H4 (cell line): ENCODE measurements around the gene NELL1. TPM values are rescaled to one million over a fixed set of nuclear protein-coding genes. Genes with fewer than 3 reads are reported as not detected.

ENCODE experiments used
- DNase-seq: peaks from one replicate; pipeline ENCODE4 v3.0.0-alpha.2; 2015; ENCODE audit warnings: low spot score
- total RNA-seq: library from RNA; depleted of rRNA; stranded (reverse); fragments of >200 nt; shearing (Covaris generic); gene quantifications from 2 replicates; pipeline ENCODE4 v1.2.3, GENCODE V29; 2014

The NELL1 gene
- total RNA-seq, 1 experiment from 2014 or later: 0.02 TPM

- no peak for DNase-seq
Measured at GRCh38 chr11:21412652-21413383, 743.4 kb downstream of the NELL1 start.

DNA sequence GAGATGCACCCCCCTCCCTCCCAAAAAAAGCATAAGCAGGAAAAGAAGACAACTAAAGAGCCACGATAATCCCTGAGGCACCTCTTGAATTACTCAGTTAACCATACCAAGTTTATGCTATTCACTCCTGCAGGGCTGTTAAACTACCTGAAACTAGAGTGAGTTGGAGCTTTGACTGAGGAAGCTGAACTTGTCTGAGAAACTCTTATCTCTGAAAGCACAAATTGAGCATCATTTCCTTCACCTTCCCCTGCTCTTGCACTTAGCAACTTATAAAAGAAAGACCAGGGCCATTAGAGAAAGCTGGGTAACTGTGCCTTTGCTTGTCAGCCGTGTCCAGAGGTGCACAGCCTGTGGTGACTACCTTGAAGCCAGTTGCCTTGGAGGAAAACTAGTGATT lies 745.6 kb downstream of the NELL1 start:
- no peak for DNase-seq

GRCh38 chr11:21415606-21416005 lies 746.2 kb downstream of the NELL1 start:
- no peak for DNase-seq

- no peak for DNase-seq
Measured at GRCh38 chr11:21421711-21422329, 752.4 kb downstream of the NELL1 start.

DNA sequence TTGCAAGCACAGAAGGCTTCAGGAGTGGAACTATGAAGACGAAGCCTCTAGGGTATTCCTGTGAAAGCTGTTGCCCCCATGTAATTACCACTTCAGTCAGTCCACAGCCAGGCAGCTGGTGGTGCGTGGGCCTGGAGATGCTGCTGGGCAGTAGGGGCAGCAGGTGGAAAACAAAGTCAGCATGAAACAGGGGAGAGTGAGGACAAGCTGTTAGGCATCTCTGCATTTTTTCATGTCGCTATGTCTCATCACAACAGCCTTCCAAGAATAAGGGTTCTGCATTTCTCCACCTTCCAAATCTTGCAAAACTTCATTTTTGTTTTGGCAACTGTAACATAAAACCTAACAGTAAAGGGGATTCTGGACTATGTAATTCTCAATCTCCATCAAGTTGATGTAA lies 757.5 kb downstream of the NELL1 start:
- DNase-seq: no peak

DNA sequence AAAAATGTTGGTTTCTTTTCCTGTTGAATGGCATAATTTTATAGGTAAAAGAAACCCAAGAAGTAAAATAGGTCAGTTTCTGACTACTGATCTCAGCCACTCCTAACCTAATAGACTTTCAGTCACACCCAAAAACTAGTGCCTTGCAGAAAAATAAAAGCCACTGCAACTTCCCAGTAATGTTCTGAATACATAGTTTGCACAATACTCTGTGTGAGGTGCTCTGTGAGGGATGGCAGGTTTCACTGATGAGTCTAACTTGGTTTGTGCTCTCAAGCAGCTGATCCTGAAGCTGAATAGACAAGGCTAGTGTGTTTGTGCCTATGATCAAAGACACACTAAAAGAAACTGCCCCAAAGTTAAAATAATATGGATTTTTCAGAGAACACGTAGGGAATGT lies 758.3 kb downstream of the NELL1 start:
- DNase-seq: no peak

DNA sequence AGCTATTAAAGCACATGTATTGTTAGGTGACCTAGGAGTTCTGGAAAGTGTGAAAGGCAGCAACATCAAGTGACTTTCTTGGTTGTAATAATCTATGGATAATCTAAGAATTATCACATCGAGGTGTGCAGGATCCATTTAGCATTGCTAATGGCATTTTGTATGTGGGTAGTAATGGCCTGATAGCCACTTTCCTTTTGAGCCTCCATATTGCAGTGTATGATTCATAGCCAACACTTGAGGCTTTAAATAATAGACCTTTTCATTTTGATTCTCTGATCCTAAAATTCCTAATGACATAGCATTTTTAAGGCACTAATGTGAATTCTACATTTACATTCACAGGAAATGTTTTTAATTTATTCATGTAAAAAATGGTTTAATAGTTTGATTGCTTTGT lies 759.4 kb downstream of the NELL1 start:
- no peak for DNase-seq

DNA sequence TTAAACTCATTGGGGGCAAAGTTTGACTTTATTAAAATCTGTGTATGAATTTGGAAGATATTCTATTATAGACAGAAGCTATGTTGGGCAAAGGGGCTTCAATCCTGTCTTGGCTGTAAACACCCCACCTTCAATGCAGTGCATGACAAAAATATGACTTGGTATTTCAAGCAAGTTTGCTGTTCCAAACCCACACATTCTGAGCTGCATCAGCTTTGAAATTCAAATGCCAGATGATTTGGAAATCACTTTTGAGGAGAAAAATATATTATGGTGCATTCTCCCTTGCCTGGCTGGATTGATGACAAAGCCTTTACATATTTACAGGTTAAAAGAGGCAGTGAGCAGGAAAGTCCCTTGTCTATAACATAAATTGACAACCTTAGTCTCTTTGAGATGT lies 760.0 kb downstream of the NELL1 start:
- DNase-seq: no peak

- no peak for DNase-seq
Measured at GRCh38 chr11:21430537-21430936, 761.2 kb downstream of the NELL1 start.

DNA sequence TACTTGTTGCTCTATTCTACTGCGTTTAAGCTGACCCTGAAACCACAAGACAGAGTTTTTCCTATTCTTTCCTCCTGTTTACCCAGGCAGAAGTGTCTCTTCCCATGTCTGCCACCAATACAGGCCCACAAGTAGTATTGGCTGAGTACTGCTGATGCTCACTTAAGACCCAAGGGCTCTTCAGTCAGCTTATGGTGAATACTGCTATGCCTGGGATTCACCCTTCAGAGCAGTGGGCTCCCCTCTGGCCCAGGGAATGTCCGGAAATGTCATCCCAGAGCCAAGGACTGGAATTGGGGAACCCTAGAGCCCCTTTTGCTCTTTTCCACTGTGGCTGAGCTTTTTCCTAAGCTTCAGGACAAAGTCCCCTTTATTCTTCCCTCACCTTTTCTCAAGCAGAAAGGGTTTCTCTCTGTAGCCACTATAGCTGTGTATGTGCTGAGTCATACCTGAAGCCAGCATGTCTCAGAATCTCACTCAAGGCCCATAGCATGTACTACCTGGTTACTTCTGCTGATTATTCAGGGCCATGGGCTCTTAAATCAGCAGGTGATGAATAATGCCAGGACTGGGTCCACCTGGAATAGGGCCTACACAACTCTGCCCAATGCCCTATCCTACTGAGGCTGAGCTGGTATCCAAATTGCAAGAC lies 777.7 kb downstream of the NELL1 start:
- no peak for DNase-seq

- DNase-seq: no peak
Measured at GRCh38 chr11:21447871-21448270, 778.5 kb downstream of the NELL1 start.

DNA sequence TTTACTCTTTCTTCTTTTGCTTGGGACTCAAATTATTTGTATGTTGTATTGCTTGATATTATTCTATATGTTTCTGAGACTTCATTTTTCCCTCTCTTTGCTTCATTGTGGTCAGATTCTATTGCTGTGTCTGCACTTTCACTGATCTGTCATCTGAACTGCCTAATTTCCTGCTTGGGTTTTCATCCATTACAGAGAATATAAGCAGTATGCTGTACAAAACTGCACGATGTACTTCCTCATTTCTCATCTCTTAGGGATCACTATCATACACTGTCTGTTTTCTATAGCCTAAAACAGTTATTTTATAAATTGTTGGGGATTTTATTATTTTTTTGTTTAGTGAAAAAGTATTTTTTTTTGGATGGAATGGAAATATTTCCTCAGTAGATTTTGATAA lies 786.8 kb downstream of the NELL1 start:
- no peak for DNase-seq

GRCh38 chr11:21460082-21460481 lies 790.7 kb downstream of the NELL1 start:
- DNase-seq: no peak

DNA sequence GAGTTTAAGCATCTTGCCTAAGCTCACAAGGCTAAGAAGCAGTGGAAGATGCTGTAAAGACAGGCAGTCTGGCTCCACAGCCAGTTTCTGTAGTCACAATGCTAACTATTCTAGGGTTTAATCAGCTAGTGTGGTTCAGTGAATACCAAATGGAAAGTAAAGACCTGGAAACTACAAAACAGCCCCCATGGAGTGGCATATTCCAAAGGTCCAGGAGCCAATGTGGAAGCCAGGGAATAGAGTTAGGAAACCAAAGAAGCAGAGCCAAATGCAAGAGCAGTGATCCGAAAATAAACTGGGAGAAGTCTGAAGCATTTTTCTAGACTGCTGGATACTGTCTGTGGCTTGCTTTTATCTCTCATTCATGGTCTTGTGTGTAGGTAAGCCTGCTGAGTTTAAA lies 792.3 kb downstream of the NELL1 start:
- no peak for DNase-seq

DNA sequence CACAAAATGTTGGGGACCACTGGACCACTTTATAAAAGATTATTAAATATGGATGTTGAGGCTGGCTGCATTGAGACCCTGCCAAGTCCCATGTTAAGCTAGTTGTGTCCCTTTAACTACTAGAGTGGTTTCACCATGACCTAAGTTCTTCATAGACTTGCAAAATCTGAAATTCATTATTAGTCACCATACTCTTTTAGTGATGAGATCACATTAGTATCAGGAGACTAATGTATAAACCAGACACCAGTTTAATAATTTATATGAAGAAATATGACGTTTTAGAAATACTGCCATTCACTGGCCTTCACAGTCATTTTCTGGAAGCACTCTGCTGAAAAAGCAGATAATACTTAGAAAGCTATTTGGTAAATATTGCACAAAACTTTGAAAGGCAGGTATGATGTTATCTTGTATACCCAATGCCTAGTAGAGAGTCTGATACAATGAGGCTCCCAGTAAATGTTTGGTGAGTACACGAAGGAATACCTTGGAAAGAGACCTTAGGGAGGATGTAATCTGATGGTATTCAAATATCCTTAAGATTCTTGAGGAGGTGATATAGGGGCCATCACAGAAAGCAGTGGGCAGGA lies 795.3 kb downstream of the NELL1 start:
- no peak for DNase-seq

GRCh38 chr11:21465203-21465602 lies 795.8 kb downstream of the NELL1 start:
- DNase-seq: no peak

- DNase-seq: no peak
Measured at GRCh38 chr11:21465920-21466319, 796.5 kb downstream of the NELL1 start.

DNA sequence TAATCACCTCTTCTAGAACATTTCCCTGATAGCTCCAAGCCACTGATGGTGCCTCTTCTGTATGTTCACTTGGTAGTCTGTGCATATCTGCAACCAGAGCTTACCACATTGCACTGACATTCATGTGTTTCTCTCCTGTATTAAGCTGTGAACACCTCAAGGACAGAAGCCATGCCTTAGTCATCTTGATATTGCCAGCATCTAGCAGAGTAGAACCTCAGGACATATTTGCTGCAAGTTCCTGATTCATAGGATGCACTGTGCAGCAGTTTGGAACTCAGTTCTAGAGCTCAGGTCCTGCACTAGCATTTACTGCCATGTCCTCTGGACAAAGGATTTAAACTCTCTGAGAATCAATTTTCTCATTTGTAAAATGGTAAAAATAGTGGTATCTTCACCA lies 801.1 kb downstream of the NELL1 start:
- no peak for DNase-seq

- no peak for DNase-seq
Measured at GRCh38 chr11:21472261-21472660, 802.9 kb downstream of the NELL1 start.

DNA sequence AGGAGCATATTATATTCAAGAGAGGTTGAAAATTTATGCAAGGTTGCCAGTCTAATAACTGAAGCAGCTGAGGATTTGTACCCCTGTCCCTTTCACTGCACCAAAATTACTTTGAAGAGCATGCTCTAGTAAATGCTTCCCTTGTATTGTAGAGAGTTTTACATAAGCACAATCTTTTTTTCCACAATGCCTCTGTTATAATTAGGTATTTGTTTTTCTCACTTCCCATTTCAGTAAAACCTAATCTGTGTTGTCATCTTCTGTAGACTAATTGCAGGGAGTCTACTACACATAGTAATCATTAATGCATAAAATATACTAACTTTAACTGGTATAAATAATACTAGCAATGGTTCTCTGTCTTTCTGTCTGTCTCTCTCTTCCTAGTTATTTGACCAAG lies 805.1 kb downstream of the NELL1 start:
- no peak for DNase-seq

DNA sequence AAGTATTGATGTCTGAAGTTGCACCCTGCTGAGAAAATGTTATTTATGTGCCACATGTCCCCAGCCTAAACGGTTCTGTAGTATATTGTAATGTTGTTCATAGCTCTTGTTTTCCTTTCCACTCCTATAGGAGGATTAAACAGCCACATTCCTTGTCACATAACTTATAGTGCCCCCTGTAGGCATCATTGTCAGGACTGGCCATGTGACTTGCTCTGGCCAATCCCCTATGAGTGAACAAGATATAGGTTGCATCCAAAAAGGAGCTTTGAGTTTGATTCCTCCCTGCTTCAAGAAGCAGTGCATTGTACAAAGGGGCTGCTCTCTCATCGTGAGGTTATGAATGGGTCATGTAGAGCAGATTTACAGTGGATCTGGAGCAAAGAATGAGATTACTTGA lies 805.9 kb downstream of the NELL1 start:
- DNase-seq: no peak

GRCh38 chr11:21476588-21476987 lies 807.2 kb downstream of the NELL1 start:
- no peak for DNase-seq

DNA sequence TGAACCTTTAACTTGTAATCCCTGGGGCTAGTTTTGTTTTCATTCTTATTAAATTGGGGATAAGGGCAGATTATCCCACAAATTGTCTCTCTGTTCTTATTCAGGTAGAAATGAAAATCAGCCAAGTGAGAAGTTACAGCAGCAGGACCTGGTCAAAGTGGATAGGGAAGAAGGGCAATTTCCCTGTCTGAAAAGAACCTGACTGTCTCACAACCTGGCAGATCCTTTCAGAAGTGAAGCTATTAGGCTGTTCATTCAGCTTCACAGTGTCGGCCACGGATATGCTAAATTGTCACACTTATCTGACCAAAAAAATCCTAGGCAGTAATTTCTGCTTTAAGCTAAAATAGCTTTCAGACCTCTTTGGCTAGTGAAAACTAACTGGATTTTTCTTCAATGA lies 810.9 kb downstream of the NELL1 start:
- DNase-seq: no peak
